Measurements from ENCODE around the gene NEGR1.
A peak's percentile ranks its signal among the peaks of the same experiment; 100 is the strongest.

NEGR1 gene

DNA sequence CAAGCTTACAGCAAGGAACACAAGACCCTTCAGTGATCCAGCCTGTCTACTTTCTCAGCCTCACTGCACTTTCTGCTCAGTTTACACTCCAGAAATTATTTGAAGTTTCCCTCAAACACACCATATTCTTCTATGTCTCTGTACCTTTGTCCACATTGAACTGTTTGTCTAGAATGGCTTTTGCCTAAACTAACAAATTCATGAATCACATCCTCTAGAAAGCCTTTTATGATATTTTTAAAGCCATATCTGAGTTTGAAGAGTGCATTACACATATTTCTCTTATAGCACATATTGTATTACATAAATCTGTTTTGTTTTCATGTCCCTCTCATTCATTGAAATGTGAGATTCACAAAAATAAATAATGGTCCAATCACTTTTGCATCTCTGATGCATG lies 755.5 kb downstream of the NEGR1 start:
- H3K4me3 ChIP-seq (replicated peaks; ENCODE audit: low read depth, low read length): no peak overlapping the region
- TF ChIP-seq CTCF (IDR thresholded peaks at IDR 0.05; ENCODE audit: low read length, missing control alignments): no peak
- DNase-seq (ENCODE audit: low read depth): no peak

DNA sequence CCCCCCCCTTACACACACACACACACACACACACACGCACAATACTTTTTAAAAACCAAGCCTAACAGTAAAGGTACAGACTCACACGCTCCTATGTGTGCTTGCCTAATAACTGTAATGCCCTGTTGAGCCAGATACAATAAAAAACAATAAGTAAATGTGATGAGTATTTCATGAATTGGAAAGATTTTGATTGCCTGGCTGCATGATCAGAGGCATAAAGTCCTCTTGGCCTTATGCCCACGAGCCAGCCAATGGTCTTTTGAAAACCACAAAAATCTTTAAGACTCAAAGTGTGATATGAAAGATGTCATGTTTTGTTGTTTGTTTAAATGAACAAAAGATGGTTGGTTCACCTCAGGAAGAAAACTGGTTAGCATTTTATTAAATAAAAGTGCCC lies 759.6 kb downstream of the NEGR1 start:
- TF ChIP-seq CTCF (IDR thresholded peaks at IDR 0.05; ENCODE audit: low read length, missing control alignments): no peak
- DNase-seq (ENCODE audit: low read depth): no peak
- no peak overlapping the region for H3K4me3 ChIP-seq (replicated peaks; ENCODE audit: low read depth, low read length)

DNA sequence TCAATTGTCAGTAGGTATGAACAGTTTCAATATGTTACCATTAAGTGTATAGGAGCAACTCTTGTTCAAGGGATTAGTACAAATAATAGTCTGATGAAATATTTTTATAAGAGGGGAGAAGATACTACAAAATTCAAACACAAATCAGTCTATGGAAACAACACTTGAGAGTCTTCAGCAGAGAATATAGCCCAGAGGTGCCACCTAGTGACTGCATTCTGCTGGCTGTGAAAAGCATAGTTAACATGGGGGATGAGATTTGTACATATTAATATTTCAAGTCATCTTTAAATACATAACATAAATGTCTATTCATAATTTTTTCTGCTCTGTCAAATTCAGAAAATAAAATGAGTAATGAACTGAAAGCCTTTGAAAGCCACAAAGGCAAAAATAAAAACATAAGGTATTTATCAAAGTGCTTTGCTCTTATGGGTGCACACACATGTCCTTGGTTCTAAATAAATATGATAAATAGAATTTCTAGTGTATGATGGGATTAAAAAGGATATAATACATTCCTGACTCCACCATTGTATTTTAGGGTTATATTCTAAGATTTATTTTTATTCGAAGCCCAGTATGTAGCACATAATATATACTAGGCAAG lies 760.6 kb downstream of the NEGR1 start:
- no peak overlapping the region for H3K4me3 ChIP-seq (replicated peaks; ENCODE audit: low read depth, low read length)
- TF ChIP-seq CTCF (IDR thresholded peaks at IDR 0.05; ENCODE audit: low read length, missing control alignments): peak; percentile 92
- DNase-seq (ENCODE audit: low read depth): peak; percentile 75

DNA sequence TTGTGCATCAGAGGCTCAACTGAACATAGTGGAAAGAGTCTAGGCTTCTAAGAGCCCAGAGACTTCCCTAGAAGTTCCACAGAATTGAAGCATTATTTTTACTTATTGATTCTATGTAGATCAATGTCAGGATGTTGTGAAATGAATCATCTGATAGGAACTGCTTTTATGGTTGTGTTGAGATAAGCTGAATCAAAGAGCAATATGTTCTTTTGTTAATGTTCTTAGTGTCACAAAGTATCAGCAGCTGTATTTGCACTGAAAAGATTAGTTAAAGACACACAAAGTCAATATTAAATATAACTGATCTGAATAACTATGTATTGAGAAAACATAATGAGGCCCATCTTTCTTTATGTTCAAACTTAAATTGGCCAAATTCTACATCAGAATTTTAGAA lies 770.8 kb downstream of the NEGR1 start:
- DNase-seq (ENCODE audit: low read depth): no peak
- TF ChIP-seq CTCF (IDR thresholded peaks at IDR 0.05; ENCODE audit: low read length, missing control alignments): no peak
- no peak overlapping the region for H3K4me3 ChIP-seq (replicated peaks; ENCODE audit: low read depth, low read length)

DNA sequence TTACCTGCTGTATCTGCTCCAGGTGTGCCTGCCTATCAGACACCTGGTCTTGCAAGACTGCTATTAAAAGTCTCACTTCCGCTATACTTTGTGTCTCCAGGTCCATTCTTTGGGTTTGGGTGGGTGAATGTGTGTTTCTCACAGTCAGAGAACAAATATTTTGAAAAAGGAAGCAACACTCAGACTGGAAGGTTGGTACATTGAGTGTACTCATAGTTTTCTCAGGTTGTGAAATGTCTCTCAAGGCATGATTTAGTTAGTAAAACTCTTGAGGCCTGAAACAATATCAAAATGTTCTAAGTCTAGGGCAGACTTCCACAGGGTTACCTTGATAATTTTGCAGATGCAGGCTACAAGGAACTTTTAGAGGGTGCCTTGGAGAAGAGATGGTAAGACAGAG lies 771.6 kb downstream of the NEGR1 start:
- DNase-seq (ENCODE audit: low read depth): no peak
- no peak for TF ChIP-seq CTCF (IDR thresholded peaks at IDR 0.05; ENCODE audit: low read length, missing control alignments)
- H3K4me3 ChIP-seq (replicated peaks; ENCODE audit: low read depth, low read length): no peak overlapping the region

- no peak for TF ChIP-seq CTCF (IDR thresholded peaks at IDR 0.05; ENCODE audit: low read length, missing control alignments)
- DNase-seq (ENCODE audit: low read depth): peak; percentile 15
- H3K4me3 ChIP-seq (replicated peaks; ENCODE audit: low read depth, low read length): no peak overlapping the region
Measured at GRCh38 chr1:71509051-71509595, 773.2 kb downstream of the NEGR1 start.

DNA sequence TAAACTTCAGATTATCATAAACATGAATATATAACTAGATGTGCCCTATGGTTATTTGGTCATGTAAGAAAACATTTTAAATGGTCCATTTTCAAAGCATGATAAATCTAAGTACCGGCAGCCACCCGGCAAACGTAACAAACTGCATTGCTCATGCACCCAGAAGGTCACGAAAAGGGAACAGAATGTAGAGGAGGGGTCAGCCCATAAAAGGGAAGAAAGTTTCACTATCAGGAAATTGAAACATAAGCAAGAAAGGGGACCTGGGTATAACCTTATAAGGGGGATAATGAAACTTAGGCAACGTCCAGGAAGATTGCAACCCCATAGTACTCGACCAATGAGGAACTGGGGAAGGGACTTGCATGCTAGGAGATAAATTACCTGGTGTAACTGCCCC lies 780.3 kb downstream of the NEGR1 start:
- no peak overlapping the region for H3K4me3 ChIP-seq (replicated peaks; ENCODE audit: low read depth, low read length)
- no peak for TF ChIP-seq CTCF (IDR thresholded peaks at IDR 0.05; ENCODE audit: low read length, missing control alignments)
- no peak for DNase-seq (ENCODE audit: low read depth)
